ENCODE results near the gene NIM1K. TPM values are rescaled to one million over a fixed set of nuclear protein-coding genes. Genes with fewer than 3 reads are reported as not detected.
"Not testable (repeated sequence)": the region's sequence is repeated elsewhere in the genome, so short reads cannot be mapped to it uniquely, and the experiment has no call there.

The NIM1K gene
- total RNA-seq: 1 to 10 TPM; 2.0 to 2.1 TPM

GRCh38 chr5:43191740-43192557 is at the start of gene NIM1K:
Gene NIM1K, plus strand, starts transcription at chr5:43192225. Its CDS starts 53,551 bp downstream, at chr5:43245776.
- H3K4me1 Mint-ChIP-seq: peaks cover 29% of the 10 kb centered on the region
- H3K27ac Mint-ChIP-seq: peak within 1 kb of the TSS; percentile 88
- H3K36me3 Mint-ChIP-seq: peaks cover 9% of the 10 kb centered on the region
- H3K4me3 Mint-ChIP-seq: peak within 1 kb of the TSS; percentile 83
- H3K27me3 Mint-ChIP-seq: peaks cover 34% of the 10 kb centered on the region
- peak; percentile 60 for DNase-seq
- H3K9me3 Mint-ChIP-seq: peaks cover 1% of the 10 kb centered on the region

DNA sequence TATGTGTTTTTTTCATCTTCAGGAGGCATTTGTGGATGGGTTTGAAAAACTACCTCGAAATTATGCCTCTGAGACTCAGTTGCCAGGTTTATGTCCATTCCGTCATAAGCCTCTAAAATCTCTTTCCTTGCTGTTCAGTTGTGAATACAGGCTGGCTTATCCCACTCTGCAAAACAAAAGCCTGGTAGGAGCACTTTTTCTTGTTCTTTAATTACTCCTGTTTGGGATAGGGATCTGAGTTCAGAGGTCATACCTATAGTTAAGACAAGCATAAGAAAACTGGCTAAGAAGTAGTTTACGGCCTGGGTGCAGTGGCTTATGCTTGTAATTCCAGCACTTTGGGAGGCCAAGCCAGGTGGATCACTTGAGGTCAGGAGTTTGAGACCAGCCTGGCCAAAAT is 47.0 kb upstream of the NIM1K start:
- Mint-ChIP-seq H3K36me3 (peaks cover 37% of the 10 kb centered on the region), H3K4me3 (no peak overlapping the region), H3K27me3 (no peaks in the 10 kb centered on the region), H3K9me3 (no peaks in the 10 kb centered on the region), H3K4me1 (peaks cover 12% of the 10 kb centered on the region), H3K27ac (no peak overlapping the region)
- DNase-seq: no peak

- H3K36me3 Mint-ChIP-seq: peaks cover 29% of the 10 kb centered on the region
- no peak for DNase-seq
- no peak overlapping the region for H3K4me3 Mint-ChIP-seq
These were observed 45.1 kb upstream of the NIM1K start for GRCh38 chr5:43146958-43147357.

GRCh38 chr5:43148417-43148816 is 43.6 kb upstream of the NIM1K start:
- H3K27ac Mint-ChIP-seq: no peak overlapping the region
- no peak overlapping the region for H3K4me3 Mint-ChIP-seq
- H3K27me3 Mint-ChIP-seq: no peaks in the 10 kb centered on the region
- no peak for DNase-seq
- H3K4me1 Mint-ChIP-seq: peaks cover 9% of the 10 kb centered on the region
- H3K9me3 Mint-ChIP-seq: no peaks in the 10 kb centered on the region
- H3K36me3 Mint-ChIP-seq: peaks cover 24% of the 10 kb centered on the region

More at GRCh38 chr5:43146958-43147357, 45.1 kb upstream of the NIM1K start:
- Mint-ChIP-seq H3K4me1 (peaks cover 11% of the 10 kb centered on the region), H3K9me3 (no peaks in the 10 kb centered on the region), H3K27ac (no peak overlapping the region), H3K27me3 (no peaks in the 10 kb centered on the region)

- H3K36me3 Mint-ChIP-seq: peaks cover 26% of the 10 kb centered on the region
- H3K27ac Mint-ChIP-seq: no peak overlapping the region
- no peak for DNase-seq
- H3K4me1 Mint-ChIP-seq: peaks cover 9% of the 10 kb centered on the region
- H3K9me3 Mint-ChIP-seq: no peaks in the 10 kb centered on the region
- H3K4me3 Mint-ChIP-seq: no peak overlapping the region
- no peaks in the 10 kb centered on the region for H3K27me3 Mint-ChIP-seq
These were observed 42.8 kb upstream of the NIM1K start for GRCh38 chr5:43149231-43149630.

- H3K36me3 Mint-ChIP-seq: peaks cover 22% of the 10 kb centered on the region
- no peaks in the 10 kb centered on the region for H3K27me3 Mint-ChIP-seq
- no peak overlapping the region for H3K4me3 Mint-ChIP-seq
- no peak for DNase-seq
- H3K9me3 Mint-ChIP-seq: no peaks in the 10 kb centered on the region
- H3K27ac Mint-ChIP-seq: no peak overlapping the region
- peaks cover 5% of the 10 kb centered on the region for H3K4me1 Mint-ChIP-seq
These were observed 42.0 kb upstream of the NIM1K start for GRCh38 chr5:43150075-43150474.

DNA sequence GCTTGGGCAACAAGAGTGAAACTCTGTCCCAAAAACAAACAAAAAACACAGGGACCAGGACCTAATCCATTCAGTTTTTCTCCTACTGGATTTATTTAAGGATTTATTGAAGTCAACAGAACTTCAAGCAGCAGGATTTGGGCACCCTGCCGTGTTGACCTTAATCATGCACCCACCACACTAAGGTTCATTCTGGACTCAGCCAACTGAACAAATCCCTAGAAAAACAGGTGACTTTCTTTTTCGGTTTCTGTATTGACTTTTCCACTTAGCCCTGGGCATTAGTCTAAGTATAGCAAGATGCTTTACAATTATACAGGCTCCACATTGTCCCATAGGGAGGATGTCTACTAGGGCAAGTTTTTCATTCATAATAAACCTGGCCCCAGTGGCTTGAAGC is 41.3 kb upstream of the NIM1K start:
- no peak overlapping the region for H3K4me3 Mint-ChIP-seq
- H3K4me1 Mint-ChIP-seq: peaks cover 10% of the 10 kb centered on the region
- DNase-seq: no peak
- H3K27me3 Mint-ChIP-seq: no peaks in the 10 kb centered on the region
- H3K9me3 Mint-ChIP-seq: no peaks in the 10 kb centered on the region
- H3K36me3 Mint-ChIP-seq: peaks cover 19% of the 10 kb centered on the region
- H3K27ac Mint-ChIP-seq: no peak overlapping the region

GRCh38 chr5:43152946-43153345 is 39.1 kb upstream of the NIM1K start:
- Mint-ChIP-seq H3K4me1 (peaks cover 19% of the 10 kb centered on the region), H3K9me3 (no peaks in the 10 kb centered on the region), H3K27ac (no peak overlapping the region), H3K36me3 (peaks cover 19% of the 10 kb centered on the region), H3K27me3 (no peaks in the 10 kb centered on the region), H3K4me3 (no peak overlapping the region)
- no peak for DNase-seq

GRCh38 chr5:43154469-43154868 is 37.6 kb upstream of the NIM1K start:
- Mint-ChIP-seq H3K27me3 (no peaks in the 10 kb centered on the region), H3K36me3 (peaks cover 26% of the 10 kb centered on the region), H3K4me1 (peaks cover 19% of the 10 kb centered on the region), H3K27ac (no peak overlapping the region), H3K4me3 (no peak overlapping the region), H3K9me3 (no peaks in the 10 kb centered on the region)
- DNase-seq: no peak

DNA sequence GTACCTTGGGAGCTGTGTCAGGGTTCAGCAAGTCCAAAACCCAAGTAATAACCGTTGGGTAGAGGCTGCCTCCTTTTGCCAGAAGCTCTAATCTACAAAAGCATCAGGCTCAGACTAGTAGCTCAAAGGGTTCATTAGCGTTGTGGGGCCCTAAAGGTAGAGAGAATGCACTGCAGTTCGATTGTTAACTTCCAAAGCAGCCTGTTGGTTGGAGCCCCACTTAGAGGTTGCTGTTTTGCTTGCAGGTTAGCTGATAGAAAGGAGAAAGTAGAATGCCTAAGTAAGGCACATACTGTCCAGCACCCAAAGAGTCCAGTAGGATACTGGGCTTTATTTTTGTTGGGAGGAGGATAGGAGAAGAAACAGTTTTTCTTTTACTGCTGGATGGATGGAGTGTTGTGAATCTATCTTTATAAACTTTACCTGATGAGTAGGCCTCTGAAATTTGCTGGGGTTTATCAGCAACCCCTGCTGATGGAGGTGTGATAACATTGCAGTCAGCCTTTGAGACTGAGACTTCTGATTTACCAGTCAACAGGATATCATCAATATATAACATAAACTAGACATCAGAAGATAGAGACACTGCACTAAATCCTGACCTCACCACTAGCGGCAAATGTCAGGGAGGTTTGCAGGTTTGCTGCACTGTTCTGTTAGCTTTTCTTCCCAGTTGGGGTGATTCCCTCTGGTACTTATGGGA is 36.5 kb upstream of the NIM1K start:
- Mint-ChIP-seq H3K4me1 (peaks cover 24% of the 10 kb centered on the region), H3K9me3 (no peaks in the 10 kb centered on the region), H3K4me3 (no peak overlapping the region), H3K27ac (no peak overlapping the region), H3K27me3 (no peaks in the 10 kb centered on the region), H3K36me3 (peaks cover 35% of the 10 kb centered on the region)
- DNase-seq: no peak

DNA sequence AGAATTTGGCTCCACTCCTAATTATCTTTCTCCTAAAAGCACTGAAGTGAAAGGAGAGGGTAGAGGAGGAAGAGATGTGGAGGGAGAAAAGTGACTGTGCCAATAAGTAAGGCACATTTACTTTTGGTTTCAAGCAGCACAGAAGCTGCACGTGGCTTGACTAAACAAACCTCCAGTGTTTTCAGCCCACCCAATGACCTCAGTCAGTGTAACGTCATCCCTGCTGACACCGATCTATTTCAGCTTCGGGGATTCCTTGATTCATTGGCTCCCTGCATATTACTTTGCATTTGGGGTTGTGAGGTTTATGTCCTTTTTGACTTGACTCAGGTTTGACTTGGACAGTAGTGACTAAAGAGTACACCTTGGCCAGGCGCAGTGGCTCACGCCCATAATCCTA is 35.6 kb upstream of the NIM1K start:
- no peak overlapping the region for H3K27ac Mint-ChIP-seq
- H3K27me3 Mint-ChIP-seq: no peaks in the 10 kb centered on the region
- no peaks in the 10 kb centered on the region for H3K9me3 Mint-ChIP-seq
- peaks cover 42% of the 10 kb centered on the region for H3K36me3 Mint-ChIP-seq
- H3K4me1 Mint-ChIP-seq: peaks cover 33% of the 10 kb centered on the region
- DNase-seq: no peak
- no peak overlapping the region for H3K4me3 Mint-ChIP-seq

GRCh38 chr5:43157068-43157467 is 35.0 kb upstream of the NIM1K start:
- peaks cover 46% of the 10 kb centered on the region for H3K36me3 Mint-ChIP-seq
- no peak overlapping the region for H3K27ac Mint-ChIP-seq
- H3K4me1 Mint-ChIP-seq: peaks cover 36% of the 10 kb centered on the region
- no peak for DNase-seq
- no peak overlapping the region for H3K4me3 Mint-ChIP-seq
- H3K9me3 Mint-ChIP-seq: no peaks in the 10 kb centered on the region
- H3K27me3 Mint-ChIP-seq: no peaks in the 10 kb centered on the region

- H3K27ac Mint-ChIP-seq: peak overlapping the region; percentile 84
- H3K36me3 Mint-ChIP-seq: peaks cover 64% of the 10 kb centered on the region
- no peaks in the 10 kb centered on the region for H3K27me3 Mint-ChIP-seq
- DNase-seq: peak; percentile 4
- H3K4me1 Mint-ChIP-seq: peaks cover 30% of the 10 kb centered on the region
- no peaks in the 10 kb centered on the region for H3K9me3 Mint-ChIP-seq
- H3K4me3 Mint-ChIP-seq: no peak overlapping the region
These were observed 30.8 kb upstream of the NIM1K start for GRCh38 chr5:43161244-43161643.

DNA sequence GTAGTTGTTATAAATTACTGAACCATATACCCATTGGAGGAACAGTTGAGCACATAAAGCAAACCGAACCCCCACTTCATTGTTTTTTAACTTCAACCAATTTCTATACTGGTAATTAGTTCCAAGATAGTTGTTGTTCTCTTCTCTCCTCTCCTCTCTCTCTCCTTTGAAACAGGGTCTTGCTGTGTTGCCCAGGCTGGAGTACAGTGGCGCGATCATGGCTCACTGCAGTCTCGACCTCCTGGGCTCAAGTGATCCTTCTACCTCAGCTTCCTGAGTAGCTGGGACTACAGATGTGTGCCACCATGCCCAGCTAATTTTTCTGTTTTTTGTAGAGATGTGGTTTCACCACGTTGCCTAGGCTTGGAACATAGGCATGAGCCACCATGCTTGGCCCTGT is 27.2 kb upstream of the NIM1K start:
- H3K4me1 Mint-ChIP-seq: peaks cover 26% of the 10 kb centered on the region

GRCh38 chr5:43165323-43165722 is 26.7 kb upstream of the NIM1K start:
- no peak overlapping the region for H3K4me3 Mint-ChIP-seq
- H3K4me1 Mint-ChIP-seq: peaks cover 22% of the 10 kb centered on the region
- H3K27me3 Mint-ChIP-seq: no peaks in the 10 kb centered on the region
- H3K27ac Mint-ChIP-seq: no peak overlapping the region
- peaks cover 50% of the 10 kb centered on the region for H3K36me3 Mint-ChIP-seq
- DNase-seq: no peak
- H3K9me3 Mint-ChIP-seq: no peaks in the 10 kb centered on the region

More for the DNA sequence above, 27.2 kb upstream of the NIM1K start:
- DNase-seq, H3K27ac Mint-ChIP-seq, H3K4me3 Mint-ChIP-seq, H3K9me3 Mint-ChIP-seq, H3K27me3 Mint-ChIP-seq: not testable (repeated sequence)
- H3K36me3 Mint-ChIP-seq: peaks cover 55% of the 10 kb centered on the region
